ENCODE data around the gene NCK2.
A peak's percentile ranks its signal among the peaks of the same experiment; 100 is the strongest.

The NCK2 gene

GRCh38 chr2:105873721-105874120 lies 129.0 kb downstream of the NCK2 start:
- no peak overlapping the region for H3K4me2 ChIP-seq (ENCODE audit: low read length, poor library complexity, severe bottlenecking)
- H3K4me3 ChIP-seq (ENCODE audit: insufficient read depth in 1 of 2, low read depth in 1 of 2, low read length in 2 of 2) = no peak overlapping the region
- H3K79me1 ChIP-seq (replicated peaks; ENCODE audit: low read length, poor library complexity, severe bottlenecking) = peaks cover 56% of the 10 kb centered on the region
- H3K4me1 ChIP-seq (ENCODE audit: control insufficient read depth, insufficient read depth, low read depth, low read length) = peaks cover 27% of the 10 kb centered on the region
- H3K36me3 ChIP-seq (ENCODE audit: control insufficient read depth in 1 of 2, insufficient read depth in 2 of 2, low read depth in 1 of 2, low read length in 2 of 2) = peaks cover 0 to 16% of the 10 kb centered on the region in 2 experiments
- H3K23ac ChIP-seq (ENCODE audit: low read length in 2 of 2) = no peak overlapping the region
- 19% methylated on average over 7 of the region's 8 CpGs for WGBS
- no peak overlapping the region for H2AK5ac ChIP-seq (ENCODE audit: low read length, severe bottlenecking)
- no peaks in the 10 kb centered on the region for H3K27me3 ChIP-seq (ENCODE audit: control insufficient read depth in 1 of 2, insufficient read depth in 1 of 2, low read length in 2 of 2)
- H3K4ac ChIP-seq (ENCODE audit: low read depth in 1 of 2, low read length in 2 of 2) = no peak overlapping the region
- peak; percentile 90 for DNase-seq
- H2BK5ac ChIP-seq (ENCODE audit: low read depth, low read length, poor library complexity, severe bottlenecking) = no peak overlapping the region
- H2BK120ac ChIP-seq (ENCODE audit: low read depth, low read length) = no peak overlapping the region
- H3K18ac ChIP-seq (ENCODE audit: low read depth in 1 of 2, low read length in 2 of 2) = no peak overlapping the region
- H3K27ac ChIP-seq (ENCODE audit: low read length, poor library complexity, severe bottlenecking) = no peak overlapping the region
- no peak overlapping the region for H2BK15ac ChIP-seq (ENCODE audit: low read depth, poor library complexity, severe bottlenecking)
- H3K9ac ChIP-seq (ENCODE audit: low read length) = no peak overlapping the region
- no peak overlapping the region for H2BK12ac ChIP-seq (ENCODE audit: low read length in 2 of 2)
- no peak overlapping the region for H4K91ac ChIP-seq (ENCODE audit: low read length)
- no peak overlapping the region for H2AFZ ChIP-seq (ENCODE audit: low read depth, low read length)
- no peak overlapping the region for H4K8ac ChIP-seq (ENCODE audit: low read length)
- H3K9me3 ChIP-seq (ENCODE audit: control insufficient read depth, low read length) = peaks cover 3% of the 10 kb centered on the region
- H3K14ac ChIP-seq (ENCODE audit: low read length in 2 of 2) = no peak overlapping the region

GRCh38 chr2:105874466-105874865 lies 129.8 kb downstream of the NCK2 start:
- Histone ChIP-seq H2BK15ac (ENCODE audit: low read depth, poor library complexity, severe bottlenecking) (no peak overlapping the region), H3K4me3 (ENCODE audit: insufficient read depth in 1 of 2, low read depth in 1 of 2, low read length in 2 of 2) (no peak overlapping the region), H2AK5ac (ENCODE audit: low read length, severe bottlenecking) (no peak overlapping the region)

GRCh38 chr2:105875241-105875640 lies 130.5 kb downstream of the NCK2 start:
- peak overlapping the region in 1 of 2 experiments; percentile 9 for H3K18ac ChIP-seq (ENCODE audit: low read depth in 1 of 2, low read length in 2 of 2)
- H2AFZ ChIP-seq (ENCODE audit: low read depth, low read length) = no peak overlapping the region
- DNase-seq = no peak
- H3K4ac ChIP-seq (ENCODE audit: low read depth in 1 of 2, low read length in 2 of 2) = no peak overlapping the region
- H3K36me3 ChIP-seq (ENCODE audit: control insufficient read depth in 1 of 2, insufficient read depth in 2 of 2, low read depth in 1 of 2, low read length in 2 of 2) = peaks cover 0 to 11% of the 10 kb centered on the region in 2 experiments
- H2BK5ac ChIP-seq (ENCODE audit: low read depth, low read length, poor library complexity, severe bottlenecking) = no peak overlapping the region
- no peak overlapping the region for H2BK15ac ChIP-seq (ENCODE audit: low read depth, poor library complexity, severe bottlenecking)
- H2AK5ac ChIP-seq (ENCODE audit: low read length, severe bottlenecking) = no peak overlapping the region
- H3K79me1 ChIP-seq (replicated peaks; ENCODE audit: low read length, poor library complexity, severe bottlenecking) = peaks cover 51% of the 10 kb centered on the region
- 90% methylated on average over 7 of the region's 7 CpGs for WGBS
- H3K4me2 ChIP-seq (ENCODE audit: low read length, poor library complexity, severe bottlenecking) = no peak overlapping the region
- no peak overlapping the region for H2BK12ac ChIP-seq (ENCODE audit: low read length in 2 of 2)
- H3K27me3 ChIP-seq (ENCODE audit: control insufficient read depth in 1 of 2, insufficient read depth in 1 of 2, low read length in 2 of 2) = no peaks in the 10 kb centered on the region
- peaks cover 15% of the 10 kb centered on the region for H3K9me3 ChIP-seq (ENCODE audit: control insufficient read depth, low read length)
- no peak overlapping the region for H3K23ac ChIP-seq (ENCODE audit: low read length in 2 of 2)
- peak overlapping the region; percentile 24 for H4K8ac ChIP-seq (ENCODE audit: low read length)
- no peak overlapping the region for H3K27ac ChIP-seq (ENCODE audit: low read length, poor library complexity, severe bottlenecking)
- no peak overlapping the region for H3K14ac ChIP-seq (ENCODE audit: low read length in 2 of 2)
- H3K4me1 ChIP-seq (ENCODE audit: control insufficient read depth, insufficient read depth, low read depth, low read length) = peaks cover 20% of the 10 kb centered on the region
- H3K9ac ChIP-seq (ENCODE audit: low read length) = no peak overlapping the region
- peak overlapping the region; percentile 52 for H4K91ac ChIP-seq (ENCODE audit: low read length)
- H2BK120ac ChIP-seq (ENCODE audit: low read depth, low read length) = no peak overlapping the region
- H3K4me3 ChIP-seq (ENCODE audit: insufficient read depth in 1 of 2, low read depth in 1 of 2, low read length in 2 of 2) = no peak overlapping the region

More at GRCh38 chr2:105874466-105874865, 129.8 kb downstream of the NCK2 start:
- Histone ChIP-seq H3K18ac (ENCODE audit: low read depth in 1 of 2, low read length in 2 of 2) (no peak overlapping the region), H3K23ac (ENCODE audit: low read length in 2 of 2) (no peak overlapping the region), H2BK120ac (ENCODE audit: low read depth, low read length) (no peak overlapping the region), H3K4me1 (ENCODE audit: control insufficient read depth, insufficient read depth, low read depth, low read length) (peaks cover 24% of the 10 kb centered on the region), H4K91ac (ENCODE audit: low read length) (no peak overlapping the region), H3K9ac (ENCODE audit: low read length) (no peak overlapping the region), H3K36me3 (ENCODE audit: control insufficient read depth in 1 of 2, insufficient read depth in 2 of 2, low read depth in 1 of 2, low read length in 2 of 2) (peaks cover 0 to 16% of the 10 kb centered on the region in 2 experiments), H3K14ac (ENCODE audit: low read length in 2 of 2) (no peak overlapping the region), H2BK5ac (ENCODE audit: low read depth, low read length, poor library complexity, severe bottlenecking) (no peak overlapping the region), H3K27ac (ENCODE audit: low read length, poor library complexity, severe bottlenecking) (no peak overlapping the region), H2AFZ (ENCODE audit: low read depth, low read length) (no peak overlapping the region), H3K9me3 (ENCODE audit: control insufficient read depth, low read length) (peaks cover 9% of the 10 kb centered on the region), H4K8ac (ENCODE audit: low read length) (no peak overlapping the region), H3K27me3 (ENCODE audit: control insufficient read depth in 1 of 2, insufficient read depth in 1 of 2, low read length in 2 of 2) (no peaks in the 10 kb centered on the region), H2BK12ac (ENCODE audit: low read length in 2 of 2) (no peak overlapping the region), H3K79me1 (replicated peaks; ENCODE audit: low read length, poor library complexity, severe bottlenecking) (peaks cover 51% of the 10 kb centered on the region), H3K4ac (ENCODE audit: low read depth in 1 of 2, low read length in 2 of 2) (no peak overlapping the region), H3K4me2 (ENCODE audit: low read length, poor library complexity, severe bottlenecking) (no peak overlapping the region)
- no peak for DNase-seq
- 97% methylated on average over 5 of the region's 6 CpGs for WGBS

- DNase-seq = no peak
- Histone ChIP-seq H3K4me3 (ENCODE audit: insufficient read depth in 1 of 2, low read depth in 1 of 2, low read length in 2 of 2) (no peak overlapping the region), H3K4me2 (ENCODE audit: low read length, poor library complexity, severe bottlenecking) (no peak overlapping the region), H4K91ac (ENCODE audit: low read length) (no peak overlapping the region), H2BK12ac (ENCODE audit: low read length in 2 of 2) (no peak overlapping the region), H2AFZ (ENCODE audit: low read depth, low read length) (no peak overlapping the region), H3K18ac (ENCODE audit: low read depth in 1 of 2, low read length in 2 of 2) (no peak overlapping the region), H3K79me1 (replicated peaks; ENCODE audit: low read length, poor library complexity, severe bottlenecking) (peaks cover 46% of the 10 kb centered on the region), H2BK15ac (ENCODE audit: low read depth, poor library complexity, severe bottlenecking) (no peak overlapping the region), H3K4me1 (ENCODE audit: control insufficient read depth, insufficient read depth, low read depth, low read length) (peaks cover 20% of the 10 kb centered on the region), H3K4ac (ENCODE audit: low read depth in 1 of 2, low read length in 2 of 2) (no peak overlapping the region), H2AK5ac (ENCODE audit: low read length, severe bottlenecking) (no peak overlapping the region), H3K27me3 (ENCODE audit: control insufficient read depth in 1 of 2, insufficient read depth in 1 of 2, low read length in 2 of 2) (no peaks in the 10 kb centered on the region), H4K8ac (ENCODE audit: low read length) (no peak overlapping the region), H3K27ac (ENCODE audit: low read length, poor library complexity, severe bottlenecking) (no peak overlapping the region), H2BK5ac (ENCODE audit: low read depth, low read length, poor library complexity, severe bottlenecking) (no peak overlapping the region), H3K9me3 (ENCODE audit: control insufficient read depth, low read length) (peaks cover 15% of the 10 kb centered on the region), H3K14ac (ENCODE audit: low read length in 2 of 2) (no peak overlapping the region), H3K23ac (ENCODE audit: low read length in 2 of 2) (no peak overlapping the region), H3K36me3 (ENCODE audit: control insufficient read depth in 1 of 2, insufficient read depth in 2 of 2, low read depth in 1 of 2, low read length in 2 of 2) (peaks cover 0 to 11% of the 10 kb centered on the region in 2 experiments), H2BK120ac (ENCODE audit: low read depth, low read length) (no peak overlapping the region), H3K9ac (ENCODE audit: low read length) (no peak overlapping the region)
- 96% methylated on average over 4 of the region's 4 CpGs for WGBS
These were observed 131.5 kb downstream of the NCK2 start for GRCh38 chr2:105876191-105876590.

All from mesenchymal stem cell (in vitro differentiated cells and primary cell).